NT2/D1 (cell line): ENCODE data around the gene PARVA.

Source experiments
- YY1 ChIP-seq: IDR thresholded peaks from 2 replicates; pipeline ENCODE4 v1.6.1; 2011; ENCODE audit not compliant: insufficient read length, insufficient read depth
- ZNF274 ChIP-seq: IDR thresholded peaks from 2 replicates; pipeline ENCODE4 v1.6.1; 2011; ENCODE audit warnings: mild to moderate bottlenecking, low read depth, low read length

DNA sequence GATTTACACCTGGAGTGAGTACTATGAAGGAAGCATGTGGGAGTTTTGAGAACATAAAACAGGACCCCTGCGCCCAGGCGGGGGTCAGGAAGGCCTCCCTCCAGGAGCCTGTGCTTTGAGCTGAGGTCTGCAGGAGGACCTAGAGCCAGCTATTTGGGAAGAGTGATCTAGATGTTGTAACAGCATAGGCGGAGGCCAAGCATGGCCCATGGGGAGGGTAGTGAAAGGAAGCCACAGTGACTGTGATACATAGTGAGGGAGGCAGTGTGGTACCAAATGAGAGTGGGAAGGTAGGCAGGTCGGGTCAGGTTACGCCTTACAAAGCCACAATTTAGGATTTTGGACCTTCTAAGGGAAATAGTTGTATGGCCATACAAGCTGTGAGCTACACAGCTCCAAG is 147.5 kb downstream of the PARVA start:
- no peak for TF ChIP-seq YY1
- no peak for TF ChIP-seq ZNF274
